HG03060 (cell line): ENCODE results near the gene CCDC159.
"Not testable (repeated sequence)": the region's sequence is repeated elsewhere in the genome, so short reads cannot be mapped to it uniquely, and the experiment has no call there.

ENCODE experiments used
- ATAC-seq: cut with Tn5 transposase; IDR thresholded peaks from one replicate; pipeline ENCODE4 v1.9.1; 2021; ENCODE audit warnings: low read depth, moderate number of reproducible peaks; ENCODE audit not compliant: unreplicated experiment

CCDC159 gene

GRCh38 chr19:11364296-11364904, 18.1 kb downstream of the CCDC159 start:
- ATAC-seq = no peak

GRCh38 chr19:11364935-11365334, 18.6 kb downstream of the CCDC159 start:
- ATAC-seq = no peak

- ATAC-seq = no peak
These were observed 19.3 kb downstream of the CCDC159 start for GRCh38 chr19:11365557-11366117.

- ATAC-seq = no peak
These were observed 21.2 kb downstream of the CCDC159 start for GRCh38 chr19:11367528-11367927.

GRCh38 chr19:11370744-11371143, 24.4 kb downstream of the CCDC159 start:
- ATAC-seq = no peak

- no peak for ATAC-seq
These were observed 27.0 kb downstream of the CCDC159 start for GRCh38 chr19:11373166-11373884.

GRCh38 chr19:11373885-11374432, 27.6 kb downstream of the CCDC159 start:
- ATAC-seq = no peak

GRCh38 chr19:11374433-11375142, 28.3 kb downstream of the CCDC159 start, which contains the start of gene SWSAP1:
SWSAP1 (plus strand) TSS chr19:11374666; CDS start chr19:11374681, 15 bp downstream.
- peak; percentile 89 for ATAC-seq

GRCh38 chr19:11375143-11375948, 29.0 kb downstream of the CCDC159 start:
- no peak for ATAC-seq

GRCh38 chr19:11377237-11377636, 30.9 kb downstream of the CCDC159 start:
- ATAC-seq = no peak

- ATAC-seq = no peak
These were observed 31.4 kb downstream of the CCDC159 start for GRCh38 chr19:11377756-11378155.

GRCh38 chr19:11378319-11379189, 32.2 kb downstream of the CCDC159 start:
- ATAC-seq = no peak

- not testable (repeated sequence) for ATAC-seq
These were observed 33.0 kb downstream of the CCDC159 start for GRCh38 chr19:11379269-11379845.

GRCh38 chr19:11379857-11380350, 33.6 kb downstream of the CCDC159 start:
- ATAC-seq = no peak

GRCh38 chr19:11380653-11381537, 34.6 kb downstream of the CCDC159 start:
- ATAC-seq = peak; percentile 51

- ATAC-seq = no peak
These were observed 36.8 kb downstream of the CCDC159 start for GRCh38 chr19:11382898-11383705.

GRCh38 chr19:11383706-11384048, 37.4 kb downstream of the CCDC159 start:
- ATAC-seq = no peak
